HCT116 (cell line): ENCODE measurements around the gene TMC8. TPM values are rescaled to one million over a fixed set of nuclear protein-coding genes. Genes with fewer than 3 reads are reported as not detected.
A peak's percentile ranks its signal among the peaks of the same experiment; 100 is the strongest.

Experiments
- ATAC-seq: fragments of 200-7000 bp; cut with Tn5 transposase; 2 replicates; pipeline ENCODE4 v1.9.1; 2020; ENCODE audit warnings: mild to moderate bottlenecking, moderate library complexity
- BruUV-seq: library from RNA; stranded (reverse); fragments of 400-500 nt; replicated peaks from 2 replicates; lab custom pipeline; 2021; lab: Mats Ljungman, UMichigan
- CTCF ChIA-PET: fragments of 300-600 bp; sonication (Branson Sonifier 250); formaldehyde crosslinking; loops from one replicate; lab custom pipeline; 2021; ENCODE audit warnings: antibody characterized with exemption; lab: Charles Lee
- POLR2A ChIA-PET: fragments of 300-600, 350-600 bp; sonication (Branson Sonifier 250); formaldehyde crosslinking; loops from one replicate; lab custom pipeline; 2021; ENCODE audit warnings: antibody characterized with exemption; lab: Charles Lee
- RAD21 ChIA-PET, 2 experiments: fragments of 300-600 bp; sonication (Branson Sonifier 250); formaldehyde crosslinking; loops; one replicate each; lab custom pipeline; 2023; ENCODE audit warnings: low total read pairs in 2 of 2; ENCODE audit not compliant: uncharacterized antibody in 2 of 2, unreplicated experiment in 2 of 2, low non-redundant PET in 1 of 2; lab: Charles Lee
- DNase-seq: peaks from one replicate; pipeline ENCODE4 v3.0.0-alpha.2; 2010; ENCODE audit warnings: low read depth, low spot score
- H2AFZ ChIP-seq: fragments of 200-600 bp; shearing (Covaris generic), sonication (generic); 2 replicates; pipeline ENCODE4 v1.6.1; 2017; ENCODE audit warnings: low read depth, mixed run types, mixed read lengths, antibody characterized with exemption, low read length; ENCODE audit not compliant: poor library complexity, severe bottlenecking
- H3K27ac ChIP-seq: 2 replicates; pipeline ENCODE4 v1.5.1; 2012; ENCODE audit warnings: low read depth, low read length
- H3K27me3 ChIP-seq: fragments of 200-600 bp; sonication (generic); 2 replicates; pipeline ENCODE4 v1.6.1; 2016; ENCODE audit warnings: mixed run types, low read length, mixed read lengths; ENCODE audit not compliant: insufficient read depth
- H3K36me3 ChIP-seq, 2 experiments: fragments of 200-500 bp in 1 of 2; fragments of 200-600 bp in 1 of 2; sonication (Bioruptor generic) in 1 of 2; sonication (generic) in 1 of 2; 2 replicates each; pipeline versions ENCODE4 v1.5.1 to v1.6.1; 2014 to 2016; ENCODE audit warnings: low read length in 2 of 2, inconsistent platforms in 1 of 2, mixed read lengths in 1 of 2, mixed run types in 1 of 2; ENCODE audit not compliant: insufficient read depth in 2 of 2, control insufficient read depth in 1 of 2
- H3K4me1 ChIP-seq, 2 experiments: fragments of 200-600 bp in 1 of 2; sonication (generic) in 1 of 2; 2 replicates each; pipeline versions ENCODE4 v1.5.1 to v1.6.1; 2012 to 2017; ENCODE audit warnings: low read length in 2 of 2, inconsistent platforms in 1 of 2, mild to moderate bottlenecking in 1 of 2, mixed read lengths in 1 of 2, mixed run types in 1 of 2, moderate library complexity in 1 of 2; ENCODE audit not compliant: insufficient read depth in 2 of 2, control insufficient read depth in 1 of 2
- H3K4me2 ChIP-seq: fragments of 200-600 bp; sonication (generic); 2 replicates; pipeline ENCODE4 v1.6.1; 2017; ENCODE audit warnings: mixed run types, low read length, mixed read lengths
- H3K4me3 ChIP-seq, 2 experiments: fragments of 200-600 bp in 1 of 2; sonication (generic) in 1 of 2; replicated peaks in 1 of 2; 2 replicates each; pipeline ENCODE4 v1.5.1; 2011 to 2016; ENCODE audit warnings: low read length in 2 of 2, control low read depth in 1 of 2, low read depth in 1 of 2, mild to moderate bottlenecking in 1 of 2, mixed read lengths in 1 of 2, mixed run types in 1 of 2
- H3K79me2 ChIP-seq: fragments of 200-600 bp; sonication (generic); 2 replicates; pipeline ENCODE4 v1.6.1; 2017; ENCODE audit warnings: mild to moderate bottlenecking, mixed run types, low read length, moderate library complexity, mixed read lengths; ENCODE audit not compliant: insufficient read depth
- H3K9ac ChIP-seq: fragments of 200-600 bp; sonication (generic); 2 replicates; pipeline ENCODE4 v1.6.1; 2016; ENCODE audit warnings: low read length, mixed read lengths
- H3K9me2 ChIP-seq: fragments of 200-600 bp; sonication (generic), shearing (Covaris generic); 2 replicates; pipeline ENCODE4 v1.6.1; 2017; ENCODE audit warnings: mixed run types, mild to moderate bottlenecking, moderate library complexity; ENCODE audit not compliant: insufficient read depth
- H3K9me3 ChIP-seq, 2 experiments: fragments of 200-500 bp in 1 of 2; fragments of 200-600 bp in 1 of 2; sonication (Bioruptor generic) in 1 of 2; sonication (generic) in 1 of 2; 2 replicates each; pipeline ENCODE4 v1.6.1; 2014 to 2017; ENCODE audit warnings: low read length in 2 of 2, mixed read lengths in 2 of 2, inconsistent platforms in 1 of 2, low read depth in 1 of 2, mild to moderate bottlenecking in 1 of 2, mixed run types in 1 of 2, moderate library complexity in 1 of 2; ENCODE audit not compliant: control insufficient read depth in 1 of 2, insufficient read depth in 1 of 2
- H4K20me1 ChIP-seq: fragments of 200-600 bp; sonication (generic), shearing (Covaris generic); 2 replicates; pipeline ENCODE4 v1.6.1; 2017; ENCODE audit warnings: mixed run types, mild to moderate bottlenecking, moderate library complexity; ENCODE audit not compliant: insufficient read depth
- CBX3 ChIP-seq: IDR thresholded peaks from 2 replicates; pipeline ENCODE4 v1.6.1; 2012; ENCODE audit warnings: low read depth
- CEBPB ChIP-seq: IDR thresholded peaks from 2 replicates; pipeline ENCODE4 v1.6.1; 2012; ENCODE audit warnings: low read depth
- EGR1 ChIP-seq: IDR thresholded peaks from 2 replicates; pipeline ENCODE4 v1.6.1; 2012; ENCODE audit warnings: low read depth
- EZH2 ChIP-seq: fragments of 200-600 bp; sonication (generic); IDR thresholded peaks from 2 replicates; pipeline ENCODE4 v1.6.1; 2017; ENCODE audit warnings: antibody characterized with exemption, mixed run types
- EZH2phosphoT487 ChIP-seq: fragments of 200-600 bp; IDR thresholded peaks from 2 replicates; pipeline ENCODE4 v1.6.1; 2018; ENCODE audit warnings: antibody characterized with exemption, borderline replicate concordance
- FOSL1 ChIP-seq: IDR thresholded peaks from 2 replicates; pipeline ENCODE4 v1.6.1; 2012; ENCODE audit warnings: low read depth
- JUND ChIP-seq: IDR thresholded peaks from 2 replicates; pipeline ENCODE4 v1.6.1; 2012
- POLR2AphosphoS5 ChIP-seq: IDR thresholded peaks from 2 replicates; pipeline ENCODE4 v1.6.1; 2011; ENCODE audit warnings: mild to moderate bottlenecking, low read depth, low read length, moderate library complexity
- RAD21 ChIP-seq: IDR thresholded peaks from 2 replicates; pipeline ENCODE4 v1.6.1; 2012; ENCODE audit warnings: low read depth, mild to moderate bottlenecking
- SIN3A ChIP-seq: IDR thresholded peaks from 2 replicates; pipeline ENCODE4 v1.6.1; 2012; ENCODE audit warnings: low read depth
- SP1 ChIP-seq: IDR thresholded peaks from 2 replicates; pipeline ENCODE4 v1.6.1; 2012; ENCODE audit warnings: low read depth
- TCF7L2 ChIP-seq: IDR thresholded peaks from 2 replicates; pipeline ENCODE4 v1.7.0; 2011; ENCODE audit warnings: borderline replicate concordance, inconsistent platforms; ENCODE audit not compliant: insufficient read depth, insufficient read length; ENCODE audit errors: extremely low read depth
- YY1 ChIP-seq: IDR thresholded peaks from 2 replicates; pipeline ENCODE4 v1.6.1; 2011; ENCODE audit warnings: low read length, low read depth, moderate library complexity, mild to moderate bottlenecking; ENCODE audit not compliant: insufficient replicate concordance; ENCODE audit errors: extremely low read depth
- intact Hi-C: fragments of 100-400 bp; cut with micrococcal nuclease; formaldehyde crosslinking; loops from 2 replicates; pipeline ENCODE4 v1.10.0; 2022
- total RNA-seq: library from RNA; stranded (reverse); gene quantifications from one replicate; pipeline ENCODE4 v1.2.1, GENCODE V29; 2021; ENCODE audit not compliant: unreplicated experiment
- TF ChIP-seq, protein P1 (sequence below): IDR thresholded peaks from 2 replicates; pipeline ENCODE4 v1.6.1; 2012
- TF ChIP-seq, protein P2 (sequence below): IDR thresholded peaks from 2 replicates; pipeline ENCODE4 v1.6.1; 2012
- TF ChIP-seq, protein P3 (sequence below), 3 experiments: fragments of 200-600 bp in 1 of 3; sonication (generic) in 1 of 3; IDR thresholded peaks in 2 of 3; conservative IDR thresholded peaks in 1 of 3; 2 replicates each; pipeline ENCODE4 v1.5.1; 2012 to 2017; ENCODE audit warnings: low read depth in 2 of 3, low read length in 2 of 3, antibody characterized with exemption in 1 of 3, borderline replicate concordance in 1 of 3, control low read depth in 1 of 3, mild to moderate bottlenecking in 1 of 3, mixed read lengths in 1 of 3, mixed run types in 1 of 3, moderate library complexity in 1 of 3; ENCODE audit not compliant: insufficient read depth in 1 of 3

Gene TMC8
- total RNA-seq, 1 experiment from 2014 or later: 7.8 TPM

DNA sequence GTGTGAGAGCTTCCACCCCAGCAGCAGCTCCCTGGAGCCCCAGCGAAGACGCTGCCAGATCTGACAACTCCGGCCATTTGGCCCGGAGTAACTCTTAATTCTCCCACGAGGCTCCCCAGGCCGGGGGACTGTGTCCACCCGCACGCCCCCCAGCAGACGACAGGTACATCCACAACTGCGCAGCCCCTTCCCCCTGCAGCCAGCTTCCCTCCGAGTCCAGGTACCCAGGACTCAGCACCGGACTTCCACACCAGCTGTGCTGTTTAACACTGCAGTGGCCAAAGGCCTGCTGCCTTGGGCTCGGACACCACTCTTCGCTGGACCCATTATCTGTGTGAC is 45.0 kb downstream of the TMC8 start:
- H2AFZ ChIP-seq: no peak overlapping the region
- H3K27ac ChIP-seq: peak overlapping the region; percentile 38; the same call in 1 of the 2 replicates
- CTCF ChIA-PET: interaction anchor here (0.9 to 3.2 kb wide), 10 partner anchors 11 to 156 kb away, joined by 3 to 17 read pairs (median 9); partner anchors contain the start of genes AFMID, TK1 and TMC8
- RAD21 ChIA-PET: interaction anchor here in 1 of 2 experiments (0.8 kb wide), 1 partner anchor 34 kb away, joined by 3 read pairs; no protein-coding TSS in a partner anchor
- no peaks in the 10 kb centered on the region for H3K9me3 ChIP-seq
- H3K4me1 ChIP-seq: peaks cover 12 to 35% of the 10 kb centered on the region in 2 experiments; a peak in 3 of 4 replicates
- TF ChIP-seq YY1 (no peak), POLR2AphosphoS5 (no peak), SIN3A (no peak; the same call in 1 of the 2 replicates)
- ATAC-seq (no peak), DNase-seq (no peak)
- no TSS peak for BruUV-seq
- H3K4me2 ChIP-seq: no peak overlapping the region
- H3K9ac ChIP-seq: no peak overlapping the region
- H3K9me2 ChIP-seq: no peaks in the 10 kb centered on the region
- H3K4me3 ChIP-seq: no peak overlapping the region
- POLR2A ChIA-PET: interaction anchor here (0.6 to 5.1 kb wide), 3 partner anchors 10 to 64 kb away, joined by 3 to 44 read pairs (median 3); partner anchors contain the start of genes AFMID and TK1
- peaks cover 41 to 74% of the 10 kb centered on the region in 2 experiments for H3K36me3 ChIP-seq
- no peaks in the 10 kb centered on the region; the same call in 1 of the 2 replicates for H4K20me1 ChIP-seq
- intact Hi-C loops: no loop called here
- no peaks in the 10 kb centered on the region for H3K27me3 ChIP-seq
- H3K79me2 ChIP-seq: peaks cover 14% of the 10 kb centered on the region; the same call in 1 of the 2 replicates

DNA sequence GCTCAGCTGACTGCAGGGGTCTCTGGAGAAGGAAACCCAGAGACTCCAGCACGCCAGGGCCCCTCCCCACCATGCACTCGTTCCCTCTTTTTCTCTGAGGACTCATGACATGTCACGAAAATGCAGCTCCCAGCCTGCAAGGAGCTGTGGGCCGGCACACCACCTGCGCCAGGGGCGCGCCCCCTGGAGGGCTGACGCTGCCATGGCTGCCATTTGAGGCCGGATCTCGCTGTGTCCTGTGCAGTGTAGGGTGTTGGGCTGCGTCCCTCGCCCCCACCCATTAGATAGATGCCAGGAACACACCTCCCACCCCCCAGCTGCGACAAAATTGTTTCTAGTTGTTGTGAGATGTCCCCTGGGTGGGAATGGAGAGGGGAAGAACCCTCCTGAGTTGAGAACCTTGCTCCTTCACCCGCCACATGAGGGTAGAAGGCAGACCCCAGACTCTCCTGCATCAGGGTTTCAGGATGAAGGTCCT is 46.0 kb downstream of the TMC8 start:
- ChIA-PET CTCF (interaction anchor here (0.6 to 3.2 kb wide), 15 partner anchors 10 to 157 kb away, joined by 3 to 17 read pairs (median 6); partner anchors contain the start of genes AFMID, TK1 and TMC8), RAD21 (interaction anchor here (0.7 to 1.6 kb wide), 3 partner anchors 34 to 75 kb away, joined by 3 to 4 read pairs (median 4); no protein-coding TSS in a partner anchor), POLR2A (interaction anchor here (1.0 to 5.1 kb wide), 3 partner anchors 9 to 48 kb away, joined by 3 to 44 read pairs (median 3); partner anchors contain the start of genes AFMID, TK1 and TMC6)
- intact Hi-C loops: loop anchor here (1.0 kb wide), 1 partner anchor 64 kb away; no protein-coding TSS in a partner anchor
- Histone ChIP-seq H3K4me2 (no peak overlapping the region), H3K4me3 (no peak overlapping the region), H3K9ac (no peak overlapping the region), H3K9me3 (no peaks in the 10 kb centered on the region), H3K27me3 (no peaks in the 10 kb centered on the region), H4K20me1 (no peaks in the 10 kb centered on the region; the same call in 1 of the 2 replicates), H3K27ac (peak overlapping the region; percentile 20), H3K4me1 (peaks cover 12 to 30% of the 10 kb centered on the region in 2 experiments; a peak in 3 of 4 replicates), H3K79me2 (peaks cover 13% of the 10 kb centered on the region; the same call in 1 of the 2 replicates), H3K36me3 (peaks cover 40 to 75% of the 10 kb centered on the region in 2 experiments), H3K9me2 (no peaks in the 10 kb centered on the region), H2AFZ (no peak overlapping the region)
- no TSS peak for BruUV-seq
- DNase-seq: no peak
- ATAC-seq: peak; percentile 78
- TF ChIP-seq CEBPB (no peak), FOSL1 (no peak), EZH2 (no peak), POLR2AphosphoS5 (peak; percentile 50), SP1 (no peak), CBX3 (no peak), TCF7L2 (no peak), RAD21 (peak; percentile 87), EZH2phosphoT487 (no peak), EGR1 (no peak), JUND (no peak)
- TF ChIP-seq, protein P1, sequence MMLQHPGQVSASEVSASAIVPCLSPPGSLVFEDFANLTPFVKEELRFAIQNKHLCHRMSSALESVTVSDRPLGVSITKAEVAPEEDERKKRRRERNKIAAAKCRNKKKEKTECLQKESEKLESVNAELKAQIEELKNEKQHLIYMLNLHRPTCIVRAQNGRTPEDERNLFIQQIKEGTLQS: no peak
- TF ChIP-seq, protein P2, sequence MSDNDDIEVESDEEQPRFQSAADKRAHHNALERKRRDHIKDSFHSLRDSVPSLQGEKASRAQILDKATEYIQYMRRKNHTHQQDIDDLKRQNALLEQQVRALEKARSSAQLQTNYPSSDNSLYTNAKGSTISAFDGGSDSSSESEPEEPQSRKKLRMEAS: peak; percentile 38; the same call in 1 of the 2 replicates
- TF ChIP-seq, protein P3, sequence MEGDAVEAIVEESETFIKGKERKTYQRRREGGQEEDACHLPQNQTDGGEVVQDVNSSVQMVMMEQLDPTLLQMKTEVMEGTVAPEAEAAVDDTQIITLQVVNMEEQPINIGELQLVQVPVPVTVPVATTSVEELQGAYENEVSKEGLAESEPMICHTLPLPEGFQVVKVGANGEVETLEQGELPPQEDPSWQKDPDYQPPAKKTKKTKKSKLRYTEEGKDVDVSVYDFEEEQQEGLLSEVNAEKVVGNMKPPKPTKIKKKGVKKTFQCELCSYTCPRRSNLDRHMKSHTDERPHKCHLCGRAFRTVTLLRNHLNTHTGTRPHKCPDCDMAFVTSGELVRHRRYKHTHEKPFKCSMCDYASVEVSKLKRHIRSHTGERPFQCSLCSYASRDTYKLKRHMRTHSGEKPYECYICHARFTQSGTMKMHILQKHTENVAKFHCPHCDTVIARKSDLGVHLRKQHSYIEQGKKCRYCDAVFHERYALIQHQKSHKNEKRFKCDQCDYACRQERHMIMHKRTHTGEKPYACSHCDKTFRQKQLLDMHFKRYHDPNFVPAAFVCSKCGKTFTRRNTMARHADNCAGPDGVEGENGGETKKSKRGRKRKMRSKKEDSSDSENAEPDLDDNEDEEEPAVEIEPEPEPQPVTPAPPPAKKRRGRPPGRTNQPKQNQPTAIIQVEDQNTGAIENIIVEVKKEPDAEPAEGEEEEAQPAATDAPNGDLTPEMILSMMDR (IDR thresholded peaks at IDR 0.05 in 2 of 3, conservative IDR thresholded peaks at IDR 0.05 in 1 of 3; ENCODE audit: borderline replicate concordance in 1 of 3, insufficient read depth in 1 of 3, low read depth in 2 of 3, low read length in 2 of 3): peak; percentile 81 to 99 (median 99); a peak in 5 of 6 replicates
